ENCODE data around the gene CEP170.

DNA sequence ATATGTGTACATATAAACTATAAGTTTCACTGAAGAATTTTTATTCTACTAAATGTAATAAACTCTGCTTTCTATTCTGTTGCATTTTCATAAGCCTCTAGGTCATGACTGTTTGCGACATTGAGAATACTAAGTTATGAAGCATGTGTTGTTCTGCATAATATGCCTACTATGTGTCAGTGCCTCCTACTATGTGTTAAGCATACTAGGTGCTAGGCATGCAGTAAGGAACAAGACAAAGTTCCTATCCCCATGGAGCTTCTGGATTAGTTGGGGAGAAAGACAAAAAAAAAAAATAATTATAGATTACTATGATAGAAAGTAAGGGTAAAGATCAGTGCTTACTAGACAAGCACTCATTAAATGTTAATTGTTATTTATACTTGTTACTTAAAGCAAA, 2.1 kb upstream of the CEP170 start:
- TF ChIP-seq, protein P1, sequence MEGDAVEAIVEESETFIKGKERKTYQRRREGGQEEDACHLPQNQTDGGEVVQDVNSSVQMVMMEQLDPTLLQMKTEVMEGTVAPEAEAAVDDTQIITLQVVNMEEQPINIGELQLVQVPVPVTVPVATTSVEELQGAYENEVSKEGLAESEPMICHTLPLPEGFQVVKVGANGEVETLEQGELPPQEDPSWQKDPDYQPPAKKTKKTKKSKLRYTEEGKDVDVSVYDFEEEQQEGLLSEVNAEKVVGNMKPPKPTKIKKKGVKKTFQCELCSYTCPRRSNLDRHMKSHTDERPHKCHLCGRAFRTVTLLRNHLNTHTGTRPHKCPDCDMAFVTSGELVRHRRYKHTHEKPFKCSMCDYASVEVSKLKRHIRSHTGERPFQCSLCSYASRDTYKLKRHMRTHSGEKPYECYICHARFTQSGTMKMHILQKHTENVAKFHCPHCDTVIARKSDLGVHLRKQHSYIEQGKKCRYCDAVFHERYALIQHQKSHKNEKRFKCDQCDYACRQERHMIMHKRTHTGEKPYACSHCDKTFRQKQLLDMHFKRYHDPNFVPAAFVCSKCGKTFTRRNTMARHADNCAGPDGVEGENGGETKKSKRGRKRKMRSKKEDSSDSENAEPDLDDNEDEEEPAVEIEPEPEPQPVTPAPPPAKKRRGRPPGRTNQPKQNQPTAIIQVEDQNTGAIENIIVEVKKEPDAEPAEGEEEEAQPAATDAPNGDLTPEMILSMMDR (IDR thresholded peaks at IDR 0.05): no peak
- no peak for TF ChIP-seq POLR2A (IDR thresholded peaks at IDR 0.05)

Data from uterus (tissue), 2 donors.